Raji (cell line): ENCODE data around the gene MALT1.

ENCODE experiments used
- POLR2A ChIP-seq: IDR thresholded peaks from 2 replicates; pipeline ENCODE4 v1.6.1; 2011; ENCODE audit warnings: low read depth, low read length, control low read depth; ENCODE audit not compliant: insufficient read depth

The MALT1 gene

GRCh38 chr18:58646334-58646862, 24.9 kb upstream of the MALT1 start:
- TF ChIP-seq POLR2A, result no peak

GRCh38 chr18:58649966-58650816, 21.1 kb upstream of the MALT1 start:
- TF ChIP-seq POLR2A, result no peak

- TF ChIP-seq POLR2A, result no peak
Measured at GRCh38 chr18:58653814-58654509, 17.3 kb upstream of the MALT1 start.

- TF ChIP-seq POLR2A, result no peak
Measured at GRCh38 chr18:58654896-58655614, 16.2 kb upstream of the MALT1 start.

GRCh38 chr18:58657081-58657480, 14.2 kb upstream of the MALT1 start:
- no peak for TF ChIP-seq POLR2A

GRCh38 chr18:58657494-58657893, 13.8 kb upstream of the MALT1 start:
- no peak for TF ChIP-seq POLR2A

- no peak for TF ChIP-seq POLR2A
Measured at GRCh38 chr18:58659691-58660090, 11.6 kb upstream of the MALT1 start.

- TF ChIP-seq POLR2A, result no peak
Measured at GRCh38 chr18:58660915-58661314, 10.3 kb upstream of the MALT1 start.

GRCh38 chr18:58661423-58661822, 9.8 kb upstream of the MALT1 start:
- no peak for TF ChIP-seq POLR2A

- no peak for TF ChIP-seq POLR2A
Measured at GRCh38 chr18:58662118-58662517, 9.1 kb upstream of the MALT1 start.

GRCh38 chr18:58666176-58666575, 5.1 kb upstream of the MALT1 start:
- TF ChIP-seq POLR2A, result no peak

- TF ChIP-seq POLR2A, result no peak
Measured at GRCh38 chr18:58668211-58668610, 3.1 kb upstream of the MALT1 start.

GRCh38 chr18:58668897-58669296, 2.4 kb upstream of the MALT1 start:
- TF ChIP-seq POLR2A, result no peak

- no peak for TF ChIP-seq POLR2A
Measured at GRCh38 chr18:58669731-58670378, 1.4 kb upstream of the MALT1 start.
